ENCODE data around the gene RHOU.
A peak's percentile ranks its signal among the peaks of the same experiment; 100 is the strongest.
"Not testable (repeated sequence)": the region's sequence is repeated elsewhere in the genome, so short reads cannot be mapped to it uniquely, and the experiment has no call there.

The RHOU gene

GRCh38 chr1:228734881-228735801, at the start of gene RHOU:
Gene RHOU (plus strand): TSS chr1:228735479. CDS start chr1:228735743, 264 bp downstream.
- DNase-seq = peak; percentile 65

GRCh38 chr1:228687587-228687986, 47.7 kb upstream of the RHOU start:
- DNase-seq = no peak

- DNase-seq = no peak
Measured at GRCh38 chr1:228689255-228689654, 46.0 kb upstream of the RHOU start.

GRCh38 chr1:228691211-228691610, 44.1 kb upstream of the RHOU start:
- no peak for DNase-seq

GRCh38 chr1:228691926-228692325, 43.4 kb upstream of the RHOU start:
- no peak for DNase-seq

GRCh38 chr1:228694447-228694846, 40.8 kb upstream of the RHOU start:
- DNase-seq = not testable (repeated sequence)

GRCh38 chr1:228695015-228695955, 40.0 kb upstream of the RHOU start:
- no peak for DNase-seq

GRCh38 chr1:228697207-228698016, 37.9 kb upstream of the RHOU start:
- no peak for DNase-seq

GRCh38 chr1:228698017-228698329, 37.3 kb upstream of the RHOU start:
- DNase-seq = no peak

- DNase-seq = no peak
Measured at GRCh38 chr1:228702433-228702832, 32.8 kb upstream of the RHOU start.

GRCh38 chr1:228706305-228706704, 29.0 kb upstream of the RHOU start:
- DNase-seq = no peak

- DNase-seq = no peak
Measured at GRCh38 chr1:228717081-228717480, 18.2 kb upstream of the RHOU start.

GRCh38 chr1:228721407-228721806, 13.9 kb upstream of the RHOU start:
- DNase-seq = no peak

GRCh38 chr1:228723287-228723686, 12.0 kb upstream of the RHOU start:
- no peak for DNase-seq

GRCh38 chr1:228723921-228724320, 11.4 kb upstream of the RHOU start:
- no peak for DNase-seq

GRCh38 chr1:228725178-228725577, 10.1 kb upstream of the RHOU start:
- no peak for DNase-seq

GRCh38 chr1:228727681-228728171, 7.6 kb upstream of the RHOU start:
- no peak for DNase-seq

- DNase-seq = no peak
Measured at GRCh38 chr1:228732426-228732825, 2.9 kb upstream of the RHOU start.

GRCh38 chr1:228733576-228733975, 1.7 kb upstream of the RHOU start:
- no peak for DNase-seq

- no peak for DNase-seq
Measured at GRCh38 chr1:228735871-228736586, 750 bp downstream of the RHOU start.

GRCh38 chr1:228736844-228737445, 1.7 kb downstream of the RHOU start:
- DNase-seq = no peak

Measured in KG1 (cell line).